Esophagus muscularis mucosa (tissue), 4 donors: ENCODE measurements around the gene SMAD2.

Experiments
- EP300 ChIP-seq: sonication (generic); formaldehyde crosslinking; IDR thresholded peaks from one replicate; pipeline ENCODE4 v1.6.1; 2017; ENCODE audit warnings: antibody characterized with exemption
- POLR2A ChIP-seq: fragments of 450-650 bp; IDR thresholded peaks from one replicate; pipeline ENCODE4 v1.6.1; 2017; ENCODE audit warnings: antibody characterized with exemption, moderate library complexity, mild to moderate bottlenecking, low read depth
- POLR2AphosphoS5 ChIP-seq, 2 donors: sonication (generic); formaldehyde crosslinking; IDR thresholded peaks; one replicate each; pipeline ENCODE4 v1.6.1; 2017; ENCODE audit warnings: antibody characterized with exemption in 2 of 2
- TF ChIP-seq, protein P1 (sequence below), 3 experiments: fragments of 200-600 bp in 2 of 3; fragments of 450-650 bp in 1 of 3; sonication (generic) in 2 of 3; IDR thresholded peaks; one replicate each; pipeline ENCODE4 v1.5.1; 2017 to 2019; ENCODE audit warnings: antibody characterized with exemption in 3 of 3, mild to moderate bottlenecking in 2 of 3, moderate library complexity in 1 of 3

GRCh38 chr18:47953471-47953931 is 23.0 kb upstream of the SMAD2 start:
- TF ChIP-seq, protein P1, sequence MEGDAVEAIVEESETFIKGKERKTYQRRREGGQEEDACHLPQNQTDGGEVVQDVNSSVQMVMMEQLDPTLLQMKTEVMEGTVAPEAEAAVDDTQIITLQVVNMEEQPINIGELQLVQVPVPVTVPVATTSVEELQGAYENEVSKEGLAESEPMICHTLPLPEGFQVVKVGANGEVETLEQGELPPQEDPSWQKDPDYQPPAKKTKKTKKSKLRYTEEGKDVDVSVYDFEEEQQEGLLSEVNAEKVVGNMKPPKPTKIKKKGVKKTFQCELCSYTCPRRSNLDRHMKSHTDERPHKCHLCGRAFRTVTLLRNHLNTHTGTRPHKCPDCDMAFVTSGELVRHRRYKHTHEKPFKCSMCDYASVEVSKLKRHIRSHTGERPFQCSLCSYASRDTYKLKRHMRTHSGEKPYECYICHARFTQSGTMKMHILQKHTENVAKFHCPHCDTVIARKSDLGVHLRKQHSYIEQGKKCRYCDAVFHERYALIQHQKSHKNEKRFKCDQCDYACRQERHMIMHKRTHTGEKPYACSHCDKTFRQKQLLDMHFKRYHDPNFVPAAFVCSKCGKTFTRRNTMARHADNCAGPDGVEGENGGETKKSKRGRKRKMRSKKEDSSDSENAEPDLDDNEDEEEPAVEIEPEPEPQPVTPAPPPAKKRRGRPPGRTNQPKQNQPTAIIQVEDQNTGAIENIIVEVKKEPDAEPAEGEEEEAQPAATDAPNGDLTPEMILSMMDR (IDR thresholded peaks at IDR 0.05), result no peak
- TF ChIP-seq POLR2A (no peak), EP300 (no peak), POLR2AphosphoS5 (IDR thresholded peaks at IDR 0.05) (no peak)
